Body of pancreas (tissue), 4 donors: Measurements from ENCODE around the gene SLC1A7.

Source experiments
- POLR2A ChIP-seq, 3 donors: fragments of 450-650 bp; IDR thresholded peaks; one replicate each; pipeline ENCODE4 v1.6.1; 2016; ENCODE audit warnings: antibody characterized with exemption in 3 of 3, mild to moderate bottlenecking in 2 of 3
- TF ChIP-seq, protein P1 (sequence below), 7 experiments: fragments of 450-650 bp in 4 of 7; fragments of 200-600 bp in 3 of 7; sonication (generic) in 3 of 7; IDR thresholded peaks; one replicate each; pipeline ENCODE4 v1.5.1; 2016 to 2019; ENCODE audit warnings: antibody characterized with exemption in 7 of 7

DNA sequence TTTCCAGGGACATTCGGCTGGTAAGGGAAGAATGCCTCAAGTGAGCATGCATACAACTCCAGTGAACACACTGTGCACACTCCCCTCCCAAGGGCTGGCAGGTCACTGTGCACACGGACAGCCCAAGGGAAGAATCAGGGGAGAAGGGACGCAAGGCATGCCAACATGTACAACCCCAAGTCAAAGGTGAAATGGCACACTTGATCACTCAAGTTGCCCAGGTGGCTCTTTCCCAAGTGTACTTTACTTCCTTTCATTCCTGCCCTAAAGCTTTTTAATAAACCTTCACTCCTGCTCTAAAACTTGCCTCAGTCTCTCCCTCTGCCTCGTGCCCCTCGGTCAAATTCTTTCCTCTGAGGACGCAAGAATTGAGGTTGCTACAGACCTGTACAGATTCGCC lies 13.5 kb upstream of the SLC1A7 start:
- TF ChIP-seq POLR2A (IDR thresholded peaks at IDR 0.05): no peak
- TF ChIP-seq, protein P1, sequence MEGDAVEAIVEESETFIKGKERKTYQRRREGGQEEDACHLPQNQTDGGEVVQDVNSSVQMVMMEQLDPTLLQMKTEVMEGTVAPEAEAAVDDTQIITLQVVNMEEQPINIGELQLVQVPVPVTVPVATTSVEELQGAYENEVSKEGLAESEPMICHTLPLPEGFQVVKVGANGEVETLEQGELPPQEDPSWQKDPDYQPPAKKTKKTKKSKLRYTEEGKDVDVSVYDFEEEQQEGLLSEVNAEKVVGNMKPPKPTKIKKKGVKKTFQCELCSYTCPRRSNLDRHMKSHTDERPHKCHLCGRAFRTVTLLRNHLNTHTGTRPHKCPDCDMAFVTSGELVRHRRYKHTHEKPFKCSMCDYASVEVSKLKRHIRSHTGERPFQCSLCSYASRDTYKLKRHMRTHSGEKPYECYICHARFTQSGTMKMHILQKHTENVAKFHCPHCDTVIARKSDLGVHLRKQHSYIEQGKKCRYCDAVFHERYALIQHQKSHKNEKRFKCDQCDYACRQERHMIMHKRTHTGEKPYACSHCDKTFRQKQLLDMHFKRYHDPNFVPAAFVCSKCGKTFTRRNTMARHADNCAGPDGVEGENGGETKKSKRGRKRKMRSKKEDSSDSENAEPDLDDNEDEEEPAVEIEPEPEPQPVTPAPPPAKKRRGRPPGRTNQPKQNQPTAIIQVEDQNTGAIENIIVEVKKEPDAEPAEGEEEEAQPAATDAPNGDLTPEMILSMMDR (IDR thresholded peaks at IDR 0.05): no peak
